Hindlimb muscle (tissue), 1 donor: Measurements from ENCODE around the gene EPHA6. TPM values are rescaled to one million over a fixed set of nuclear protein-coding genes. Genes with fewer than 3 reads are reported as not detected.
"Not testable (repeated sequence)": the region's sequence is repeated elsewhere in the genome, so short reads cannot be mapped to it uniquely, and the experiment has no call there.

Source experiments
- DNase-seq: peaks from one replicate; pipeline ENCODE4 v3.0.0-alpha.2; 2013
- polyA plus RNA-seq: library from polyadenylated mRNA; unstranded; fragments of 120-200 nt; gene quantifications from one replicate; pipeline ENCODE4 v1.2.1, GENCODE V29; 2013; ENCODE audit not compliant: insufficient read length

EPHA6 gene
- polyA plus RNA-seq, 1 donor, result 0.13 TPM

DNA sequence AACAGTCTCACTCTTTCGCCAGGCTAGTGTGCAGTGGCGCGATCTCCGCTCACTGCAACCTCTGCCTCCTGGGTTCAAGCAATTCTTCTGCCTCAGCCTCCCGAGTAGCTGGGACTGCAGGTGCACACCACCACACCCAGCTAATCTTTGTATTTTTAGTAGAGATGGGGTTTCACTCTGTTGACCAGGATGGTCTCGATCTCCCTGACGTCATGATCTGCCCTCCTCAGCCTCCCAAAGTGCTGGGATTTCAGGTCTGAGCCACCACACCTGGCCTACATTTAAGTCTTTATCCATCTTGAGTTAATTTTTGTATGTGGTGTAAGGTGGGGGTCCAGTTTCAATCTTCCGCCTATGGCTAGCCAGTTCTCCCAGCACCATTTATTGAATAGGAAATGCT, 211.2 kb downstream of the EPHA6 start:
- DNase-seq, result not testable (repeated sequence)

DNA sequence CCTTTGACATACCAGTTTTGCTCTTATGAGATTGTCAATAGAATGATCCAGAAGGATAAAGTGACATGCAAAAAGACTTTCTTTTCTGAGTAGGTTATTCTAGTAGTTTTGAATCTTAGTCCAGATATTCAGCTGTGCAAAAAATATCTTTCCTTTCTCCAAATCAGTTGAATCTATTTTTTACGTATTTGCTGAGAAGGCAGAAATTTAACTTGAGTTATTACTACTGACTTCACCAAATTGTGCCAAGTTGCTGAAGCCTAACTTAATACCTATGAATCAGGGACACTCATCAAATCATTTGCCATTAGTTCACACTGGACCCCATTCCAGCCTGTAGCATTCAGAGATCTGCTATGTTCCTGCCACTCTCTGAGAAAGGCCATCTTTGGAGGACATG, 215.6 kb downstream of the EPHA6 start:
- DNase-seq, result no peak

DNA sequence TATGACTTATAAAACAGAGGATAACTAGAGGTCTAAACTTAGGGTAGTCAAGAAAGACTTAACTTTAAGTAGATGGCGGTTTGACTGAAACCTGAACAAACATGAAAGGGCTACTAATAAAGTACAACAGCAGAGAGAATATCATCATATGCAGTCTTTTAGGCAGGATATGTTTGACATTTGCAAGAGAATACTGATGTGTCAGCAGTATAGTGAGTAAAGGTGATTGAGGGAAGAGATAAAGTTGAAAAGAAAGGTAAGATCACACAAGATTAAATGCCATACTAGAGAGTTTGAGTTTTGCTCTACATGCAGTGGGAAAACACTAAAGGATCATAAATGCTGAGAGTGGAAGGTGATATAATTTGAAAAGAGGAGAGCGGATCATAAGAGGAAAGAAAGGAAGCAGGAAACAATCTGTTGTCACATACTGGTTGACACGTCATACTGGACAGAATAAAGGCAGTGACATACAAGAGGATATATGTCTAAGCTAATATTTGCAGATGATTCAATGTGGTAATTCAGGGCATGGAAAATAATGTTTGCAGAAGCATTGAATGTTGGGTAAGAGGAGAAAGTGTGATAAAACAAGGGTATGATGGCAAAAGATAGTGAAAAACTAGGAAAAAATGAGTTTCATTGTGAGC, 223.0 kb downstream of the EPHA6 start:
- DNase-seq, result no peak

GRCh38 chr3:97043411-97043810, 229.0 kb downstream of the EPHA6 start:
- DNase-seq, result no peak

DNA sequence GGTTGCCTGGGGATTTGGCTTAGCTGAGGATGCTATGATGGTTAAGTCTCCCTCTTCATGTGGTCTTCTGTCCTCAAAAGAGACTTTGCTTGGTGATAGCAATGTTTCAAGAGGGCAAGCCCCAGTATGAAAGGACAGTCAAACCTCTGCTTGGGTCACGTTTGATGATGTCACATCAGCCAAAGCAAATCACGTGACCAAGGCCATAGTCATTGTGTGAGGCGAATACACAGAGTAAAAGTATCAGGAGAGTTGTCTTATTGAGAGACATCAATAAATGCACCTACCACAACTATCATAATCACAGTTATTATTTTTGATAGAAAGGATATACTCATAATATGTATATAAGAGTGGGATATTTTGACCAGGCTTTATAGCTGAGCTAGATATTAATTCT, 243.0 kb downstream of the EPHA6 start:
- no peak for DNase-seq

DNA sequence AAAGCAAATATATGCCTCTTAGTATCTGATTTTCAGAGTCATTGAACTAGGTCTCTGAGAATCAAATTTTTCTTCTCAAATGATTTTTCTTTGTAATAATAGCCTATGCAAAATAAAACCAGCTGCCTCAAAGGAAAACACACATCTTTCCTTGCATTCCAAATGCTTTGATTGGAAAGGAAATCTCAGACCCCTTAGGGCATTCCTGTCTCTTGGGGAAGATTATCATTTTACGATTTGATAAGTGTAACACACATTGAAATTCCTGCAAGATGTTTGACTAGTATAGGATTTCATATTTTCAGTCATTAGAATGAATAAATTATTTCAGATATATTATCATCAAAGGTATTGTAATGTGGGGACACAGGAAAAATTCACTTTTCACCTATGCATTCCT, 244.8 kb downstream of the EPHA6 start:
- no peak for DNase-seq

GRCh38 chr3:97066531-97066930, 252.1 kb downstream of the EPHA6 start:
- DNase-seq, result no peak

DNA sequence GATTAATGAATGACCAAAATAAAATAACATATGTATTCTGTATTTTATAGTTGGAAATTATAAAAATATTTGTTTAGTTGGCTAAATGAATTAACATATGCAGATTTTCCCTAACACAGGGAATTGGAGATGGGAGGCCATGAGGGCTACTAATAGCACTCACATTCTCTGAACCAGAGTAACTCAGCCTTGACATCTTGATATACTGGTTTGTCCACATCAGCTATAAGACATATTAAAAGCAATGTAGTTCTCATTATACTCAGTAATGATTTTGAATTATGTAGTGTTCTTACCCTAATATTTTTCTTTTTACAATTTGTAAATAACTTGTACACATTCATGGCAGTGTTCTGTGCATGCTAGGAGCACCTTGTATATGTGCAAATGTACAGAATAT, 255.9 kb downstream of the EPHA6 start:
- no peak for DNase-seq

- DNase-seq, result no peak
Observed at GRCh38 chr3:97074546-97074945, 260.2 kb downstream of the EPHA6 start.

DNA sequence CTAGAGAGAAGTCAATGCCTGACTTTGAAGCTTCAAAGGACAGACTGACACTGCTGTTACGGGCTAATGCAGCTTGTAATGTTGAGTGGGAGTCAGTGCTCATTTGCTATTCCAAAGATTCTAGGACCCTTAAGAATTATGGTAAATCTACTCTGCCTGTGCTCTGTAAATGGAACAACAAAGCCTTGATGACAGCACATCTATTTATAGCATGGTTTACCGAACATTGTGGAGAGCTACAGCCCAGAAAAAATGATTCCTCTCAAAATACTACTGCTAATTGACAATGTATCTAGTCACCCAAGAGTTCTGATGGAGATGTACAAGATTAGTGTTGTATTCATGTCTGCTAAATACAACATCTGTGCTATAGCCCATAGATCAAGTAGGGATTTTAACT, 262.3 kb downstream of the EPHA6 start:
- no peak for DNase-seq

DNA sequence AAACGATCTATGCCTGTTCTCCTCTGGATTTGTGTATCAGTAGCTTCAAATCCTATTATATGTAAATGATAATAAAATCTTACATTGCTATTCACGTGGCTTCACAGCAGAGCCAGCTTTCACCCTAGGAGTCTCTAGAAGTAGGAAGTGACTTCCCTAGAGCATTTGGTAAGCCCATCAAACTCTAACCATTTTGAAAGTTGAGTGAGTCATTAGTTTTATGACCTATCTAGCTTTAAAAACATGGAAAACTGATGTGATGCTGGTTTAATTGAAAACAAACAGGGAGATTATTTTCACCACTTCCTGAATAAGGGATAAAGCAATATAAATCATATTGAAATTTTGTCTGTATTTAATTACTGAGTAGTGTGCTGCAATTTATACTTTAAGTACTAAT, 275.2 kb downstream of the EPHA6 start:
- DNase-seq, result no peak

- no peak for DNase-seq
Observed at GRCh38 chr3:97102641-97103040, 288.2 kb downstream of the EPHA6 start.

DNA sequence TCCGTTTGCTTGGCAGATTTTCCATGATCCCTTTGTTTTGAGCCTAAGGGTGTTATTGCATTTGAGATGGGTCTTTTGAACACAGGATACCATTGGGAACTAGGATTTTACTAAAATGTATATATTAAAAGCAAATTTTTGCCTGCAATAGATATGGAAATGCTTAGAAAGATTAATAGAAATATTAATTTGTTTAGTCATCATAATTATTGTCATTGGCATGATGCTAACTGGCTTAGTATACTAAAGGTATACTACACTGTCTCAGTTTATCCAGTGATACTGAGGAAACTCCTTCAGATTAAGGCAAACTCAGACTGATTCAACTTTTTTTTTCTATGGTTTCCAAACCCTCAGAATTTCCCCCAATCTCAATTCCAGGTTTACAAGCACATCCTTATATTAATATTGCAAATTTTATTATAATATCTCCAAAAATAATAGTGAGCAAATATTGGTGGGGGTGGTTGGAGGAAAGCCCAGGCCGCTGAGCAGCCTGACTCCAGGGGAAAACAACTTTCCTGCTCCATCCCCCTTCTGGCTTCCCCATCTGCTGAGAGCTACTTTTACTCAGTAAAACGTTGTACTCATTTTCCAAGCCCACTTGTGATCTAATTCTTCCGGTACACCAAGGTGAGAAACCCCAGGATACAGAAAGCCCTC, 291.7 kb downstream of the EPHA6 start:
- DNase-seq, result no peak

DNA sequence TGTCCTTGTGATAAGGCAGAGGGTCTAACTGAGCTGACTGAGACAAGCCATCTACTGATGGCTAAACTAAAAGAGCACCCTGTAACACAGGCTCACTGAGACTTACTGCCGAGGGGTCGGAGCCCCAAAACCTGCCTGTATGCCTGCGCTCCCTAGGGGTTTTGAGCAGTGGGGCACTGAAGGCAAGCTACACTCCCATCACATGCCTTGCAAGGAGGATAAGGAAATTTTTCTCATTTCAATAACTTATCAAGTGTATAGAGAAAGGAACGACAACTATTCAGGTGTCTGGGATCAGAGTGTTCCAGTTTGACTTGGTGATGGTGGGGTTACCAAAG, 292.2 kb downstream of the EPHA6 start:
- DNase-seq, result no peak

DNA sequence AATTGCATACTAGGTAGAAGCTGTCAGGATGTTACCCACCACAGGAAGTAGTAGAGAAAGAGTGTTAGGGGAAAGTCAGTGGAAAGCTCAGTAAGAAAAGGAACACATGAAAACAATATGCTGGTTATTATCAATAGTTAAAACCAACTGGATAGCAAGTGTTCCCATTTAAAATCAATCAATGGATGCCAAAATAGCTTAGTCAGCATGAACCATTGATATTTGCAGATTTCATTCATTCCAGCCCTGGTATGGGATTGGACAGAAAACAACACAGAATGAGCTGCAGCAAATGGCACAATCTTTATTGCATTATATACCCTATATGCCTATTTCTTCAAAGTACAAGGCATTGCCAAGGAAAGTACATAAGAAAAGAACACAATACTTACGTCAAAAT, 293.7 kb downstream of the EPHA6 start:
- DNase-seq, result no peak

- no peak for DNase-seq
Observed at GRCh38 chr3:97111244-97111643, 296.9 kb downstream of the EPHA6 start.

DNA sequence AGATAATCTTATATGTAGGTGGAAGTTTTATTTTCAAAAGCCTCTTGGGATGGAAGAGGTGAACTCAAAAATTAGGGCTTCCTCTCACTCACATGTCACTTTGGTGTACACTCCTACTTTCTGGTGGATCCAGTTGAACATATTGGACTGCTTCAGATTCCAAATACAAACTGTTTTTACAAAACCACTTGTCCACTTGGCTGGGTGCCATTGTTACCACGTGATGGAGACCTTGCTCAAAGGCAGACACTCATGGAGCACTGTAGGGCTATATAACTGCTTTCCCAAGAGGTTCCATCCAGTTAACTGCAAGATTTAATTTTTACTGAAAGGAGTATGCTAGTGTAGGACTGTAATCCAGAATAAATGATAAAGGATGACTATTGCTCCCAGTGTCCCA, 307.0 kb downstream of the EPHA6 start:
- DNase-seq, result no peak

GRCh38 chr3:97125902-97126499, 311.6 kb downstream of the EPHA6 start:
- DNase-seq, result no peak

DNA sequence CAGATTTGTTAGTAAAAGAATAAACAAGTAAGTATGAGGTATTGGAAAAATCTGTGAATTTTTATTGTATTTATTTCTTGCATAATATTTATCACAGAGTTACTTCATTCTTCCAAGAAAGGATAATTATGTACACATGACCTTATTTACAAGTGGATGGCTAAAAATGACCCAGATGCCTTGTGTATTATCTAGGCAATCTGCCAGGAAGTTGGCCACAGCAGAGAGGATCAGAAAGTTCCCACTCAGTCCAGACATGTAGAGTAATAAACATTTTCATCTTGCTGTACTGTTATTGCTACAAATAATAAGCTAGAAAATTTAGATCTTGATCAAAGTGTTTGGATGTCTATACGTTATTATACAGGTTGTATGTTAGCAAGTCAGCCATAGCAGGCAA, 317.1 kb downstream of the EPHA6 start:
- DNase-seq, result no peak

- no peak for DNase-seq
Observed at GRCh38 chr3:97138914-97139541, 324.6 kb downstream of the EPHA6 start.

- DNase-seq, result no peak
Observed at GRCh38 chr3:97148931-97149330, 334.5 kb downstream of the EPHA6 start.

DNA sequence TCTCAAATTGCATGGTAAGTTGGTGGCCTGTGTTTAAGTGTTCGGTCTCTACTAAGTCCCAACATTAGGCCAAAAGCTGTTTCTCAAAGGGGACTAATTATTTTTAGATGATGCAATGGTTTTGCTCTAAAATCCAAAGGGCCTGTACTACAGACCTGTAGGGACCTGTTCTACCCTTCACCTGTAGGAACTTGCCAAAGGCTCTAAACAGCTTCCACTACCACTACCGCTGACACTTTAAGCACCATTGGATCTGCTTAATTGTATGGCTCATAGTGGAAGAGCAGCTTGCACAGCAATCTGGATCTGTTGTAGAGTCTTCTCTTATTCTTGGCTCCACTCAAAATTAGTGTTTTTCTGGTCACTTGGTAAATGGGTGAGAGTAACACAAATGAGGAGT, 346.8 kb downstream of the EPHA6 start:
- DNase-seq, result no peak

- DNase-seq, result no peak
Observed at GRCh38 chr3:97177242-97177641, 362.8 kb downstream of the EPHA6 start.

DNA sequence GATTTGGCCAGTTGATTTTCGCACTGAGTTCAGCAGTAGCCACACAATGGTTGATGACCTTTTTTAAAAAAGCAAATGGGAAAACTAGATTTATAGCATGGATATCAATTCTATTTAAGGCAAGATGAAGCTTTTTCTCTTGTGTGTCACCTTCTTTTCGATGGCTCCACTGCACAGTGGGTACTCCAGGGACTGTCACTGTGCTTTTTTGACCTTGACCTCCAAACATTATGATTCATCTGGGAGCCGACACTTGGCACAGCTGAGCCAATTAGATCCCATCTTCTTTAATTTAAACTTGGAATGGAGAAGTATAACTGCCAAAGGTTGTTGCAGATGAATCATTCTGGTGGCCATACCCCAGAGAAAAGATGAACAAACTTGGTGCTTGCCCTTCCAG, 367.3 kb downstream of the EPHA6 start:
- no peak for DNase-seq
